GM12878 (cell line): ENCODE data around the gene NTSR1. TPM values are rescaled to one million over a fixed set of nuclear protein-coding genes. Genes with fewer than 3 reads are reported as not detected.

ENCODE experiments used
- ATAC-seq: fragments of 200-7000 bp; cut with Tn5 transposase; 3 replicates; pipeline ENCODE4 v1.9.1; 2020; ENCODE audit warnings: mild to moderate bottlenecking, moderate library complexity
- BruUV-seq: library from RNA; stranded (reverse); fragments of 400-500 nt; replicated peaks from 2 replicates; lab custom pipeline; 2021; lab: Mats Ljungman, UMichigan
- CTCF ChIA-PET: fragments of 300-600 bp; sonication (Branson Sonifier 250); formaldehyde crosslinking; extraction: SDS; loops from one replicate; lab custom pipeline; 2021; ENCODE audit warnings: inconsistent platforms; lab: Yijun Ruan, JAX
- POLR2A ChIA-PET: fragments of 350-600 bp; formaldehyde crosslinking; extraction: SDS; loops from one replicate; lab custom pipeline; 2021; ENCODE audit warnings: inconsistent platforms; lab: Charles Lee
- RAD21 ChIA-PET: fragments of 300-600 bp; sonication (Branson Sonifier 250); formaldehyde crosslinking; loops from one replicate; lab custom pipeline; 2023; ENCODE audit warnings: antibody characterized with exemption; ENCODE audit not compliant: unreplicated experiment; lab: Charles Lee
- SMC1A ChIA-PET: fragments of 300-600 bp; sonication (Branson Sonifier 250); formaldehyde crosslinking; loops from one replicate; lab custom pipeline; 2023; ENCODE audit not compliant: unreplicated experiment, uncharacterized antibody; lab: Charles Lee
- DNase-seq: peaks from one replicate; pipeline ENCODE4 v3.0.0-alpha.2; 2011; ENCODE audit warnings: low read depth, low spot score
- FAIRE-seq: peaks from 3 replicates; lab custom pipeline; 2011; peaks lifted over from hg19 to GRCh38; lab: Jason Lieb, UNC
- H2AFZ ChIP-seq: 2 replicates; pipeline ENCODE4 v1.6.0; 2011; ENCODE audit warnings: low read depth, low read length, control low read depth; ENCODE audit not compliant: control insufficient read depth
- H3K27ac ChIP-seq: 2 replicates; pipeline ENCODE4 v1.5.1; 2011; ENCODE audit warnings: control low read depth; ENCODE audit not compliant: control insufficient read depth, insufficient read depth
- H3K27me3 ChIP-seq, 2 experiments: replicated peaks in 1 of 2; 2 replicates each; pipeline versions ENCODE4 v1.6.0 to v1.6.1; 2011; ENCODE audit warnings: low read length in 1 of 2; ENCODE audit not compliant: control insufficient read depth in 2 of 2, insufficient read depth in 2 of 2
- H3K36me3 ChIP-seq, 2 experiments: 2 replicates each; pipeline ENCODE4 v1.5.1; 2011; ENCODE audit warnings: low read length in 1 of 2; ENCODE audit not compliant: control insufficient read depth in 2 of 2, insufficient read depth in 2 of 2
- H3K4me1 ChIP-seq: 2 replicates; pipeline ENCODE4 v1.6.1; 2011; ENCODE audit warnings: mild to moderate bottlenecking, low read length, moderate library complexity, mixed read lengths; ENCODE audit not compliant: control insufficient read depth, insufficient read depth
- H3K4me2 ChIP-seq: 2 replicates; pipeline ENCODE4 v1.6.0; 2011; ENCODE audit warnings: control low read depth; ENCODE audit not compliant: control insufficient read depth, insufficient read depth
- H3K4me3 ChIP-seq: fragments of 200-600 bp; sonication (generic); 2 replicates; pipeline ENCODE4 v1.5.1; 2016
- H3K79me2 ChIP-seq: 2 replicates; pipeline ENCODE4 v1.6.0; 2011; ENCODE audit warnings: low read length; ENCODE audit not compliant: control insufficient read depth, insufficient read depth
- H3K9ac ChIP-seq: 2 replicates; pipeline ENCODE4 v1.8.0; 2011; ENCODE audit warnings: low read length, control low read depth, mixed read lengths; ENCODE audit not compliant: control insufficient read depth, insufficient read depth
- H3K9me3 ChIP-seq: replicated peaks from 3 replicates; pipeline ENCODE4 v1.5.1; 2011; ENCODE audit warnings: mild to moderate bottlenecking, low read length; ENCODE audit not compliant: control insufficient read depth, insufficient read depth
- H4K20me1 ChIP-seq: 2 replicates; pipeline ENCODE4 v1.6.0; 2011; ENCODE audit not compliant: control insufficient read depth, insufficient read depth
- MYC ChIP-seq: IDR thresholded peaks from 2 replicates; pipeline ENCODE4 v1.6.1; 2011; ENCODE audit warnings: mild to moderate bottlenecking, low read length, moderate library complexity, inconsistent platforms; ENCODE audit not compliant: insufficient read depth, insufficient replicate concordance, insufficient read length, severe bottlenecking
- SIX5 ChIP-seq: IDR thresholded peaks from 2 replicates; pipeline ENCODE4 v1.6.1; 2011; ENCODE audit warnings: mild to moderate bottlenecking, low read depth, low read length, moderate library complexity; ENCODE audit not compliant: severe bottlenecking
- SMARCA5 ChIP-seq: fragments of 450-650 bp; IDR thresholded peaks from 2 replicates; pipeline ENCODE4 v1.6.1; 2017; ENCODE audit warnings: mild to moderate bottlenecking
- SPI1 ChIP-seq: IDR thresholded peaks from 2 replicates; pipeline ENCODE4 v1.6.1; 2011; ENCODE audit warnings: low read depth, mild to moderate bottlenecking, low read length, moderate library complexity, borderline replicate concordance; ENCODE audit not compliant: insufficient read depth
- STAT1 ChIP-seq: fragments of 450-650 bp; conservative IDR thresholded peaks from 2 replicates; pipeline ENCODE4 v1.6.1; 2014; ENCODE audit warnings: antibody characterized with exemption, mild to moderate bottlenecking
- WGBS: methylation state at CpG from one replicate; pipeline ENCODE4 v1.1.6; 2016; ENCODE audit warnings: low lambda C conversion rate; ENCODE audit not compliant: insufficient replicate concordance, insufficient coverage; ENCODE audit errors: missing lambda C conversion rate; 5-methylcytosine and 5-hydroxymethylcytosine counted together
- in situ Hi-C: fragments of 300-500 bp; cut with MboI; formaldehyde crosslinking; loops from 9 replicates; pipeline ENCODE4 v1.14.3; 2018; ENCODE audit warnings: mixed read lengths
- intact Hi-C: fragments of 100-400 bp; cut with micrococcal nuclease; formaldehyde crosslinking; loops from one replicate; pipeline ENCODE4 v1.14.2; 2022; ENCODE audit not compliant: unreplicated experiment
- polyA plus RNA-seq, 11 experiments: library from polyadenylated mRNA; depleted of rRNA in 4 of 11; unstranded in 6 of 11; stranded (reverse) in 5 of 11; fragments of >200 nt; fragmentation: Nextera tagmentation in 4 of 11; fragmentation: Illumina TruSeq in 1 of 11; extraction: Ambion mirVana in 4 of 11; extraction: Trizol in 1 of 11; gene quantifications; 1 replicate in 1 of 11; 2 replicates in 10 of 11; pipeline versions ENCODE4 v1.2.1 to v1.2.3, GENCODE V29; 2011 to 2016; ENCODE audit warnings: inconsistent platforms in 2 of 11, missing spikeins in 2 of 11, low read depth in 1 of 11
- total RNA-seq, 4 experiments: library from RNA; depleted of rRNA in 3 of 4; stranded (reverse); fragments of >200 nt in 3 of 4; fragmentation: Illumina TruSeq in 1 of 4; extraction: Trizol in 1 of 4; gene quantifications; 2 replicates each; pipeline versions ENCODE4 v1.2.1 to v1.2.3, GENCODE V29; 2013 to 2021
- TF ChIP-seq, protein P1 (sequence below): IDR thresholded peaks from 2 replicates; pipeline ENCODE4 v1.6.1; 2011; ENCODE audit warnings: low read depth, low read length, improper control_type of control experiment, borderline replicate concordance

Gene NTSR1
- total and polyA plus RNA-seq, 10 of the 15 experiments (the other 5 are each of a cell fraction or from before 2014, with no cell fraction given) = not detected

DNA sequence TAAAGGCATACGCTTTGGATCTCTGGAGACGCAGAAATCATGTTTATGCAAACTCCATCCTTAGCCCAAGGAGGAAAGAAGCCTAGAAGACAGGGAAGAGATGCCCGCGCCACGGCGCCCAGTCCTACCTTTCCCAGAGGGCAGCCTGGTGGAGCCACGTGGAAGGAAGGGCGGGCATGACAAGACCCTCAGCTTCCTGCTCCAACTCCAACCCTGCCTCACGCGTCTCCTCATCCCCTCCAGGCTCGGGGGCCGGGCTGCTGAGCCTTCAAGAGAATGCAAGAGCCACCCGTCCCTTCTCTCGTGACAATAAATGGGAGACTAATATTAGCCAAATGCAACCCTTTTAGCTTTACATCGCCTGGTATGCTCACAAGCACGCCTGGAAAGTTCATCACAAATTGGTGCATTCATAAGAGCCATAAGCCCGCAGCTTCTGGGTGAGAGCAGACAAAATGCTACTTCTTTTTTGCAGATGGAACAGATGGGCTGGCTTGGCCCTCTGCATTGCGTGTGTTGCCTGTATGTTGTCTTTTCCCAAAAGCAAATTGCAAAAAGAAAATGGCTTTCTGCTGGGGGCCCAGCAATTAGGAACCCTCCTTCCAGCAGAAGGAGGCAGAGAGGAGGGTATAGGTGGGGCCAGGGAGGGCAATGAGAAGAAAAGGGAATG, 8.2 kb upstream of the NTSR1 start:
- Histone ChIP-seq H3K9me3 (no peaks in the 10 kb centered on the region), H3K27ac (no peak overlapping the region), H3K27me3 (peaks cover 0 to 6% of the 10 kb centered on the region in 2 experiments; a peak in 2 of 4 replicates), H3K4me1 (no peaks in the 10 kb centered on the region), H3K4me2 (no peak overlapping the region), H2AFZ (no peak overlapping the region), H4K20me1 (no peaks in the 10 kb centered on the region), H3K36me3 (no peaks in the 10 kb centered on the region), H3K4me3 (no peak overlapping the region), H3K79me2 (no peaks in the 10 kb centered on the region), H3K9ac (no peak overlapping the region)
- BruUV-seq = no TSS peak
- ChIA-PET RAD21 (no interaction called here), POLR2A (no interaction called here), CTCF (no interaction called here), SMC1A (no interaction called here)
- DNase-seq (no peak), ATAC-seq (no peak), FAIRE-seq (no peak)
- intact Hi-C loops = no loop called here
- TF ChIP-seq, protein P1, sequence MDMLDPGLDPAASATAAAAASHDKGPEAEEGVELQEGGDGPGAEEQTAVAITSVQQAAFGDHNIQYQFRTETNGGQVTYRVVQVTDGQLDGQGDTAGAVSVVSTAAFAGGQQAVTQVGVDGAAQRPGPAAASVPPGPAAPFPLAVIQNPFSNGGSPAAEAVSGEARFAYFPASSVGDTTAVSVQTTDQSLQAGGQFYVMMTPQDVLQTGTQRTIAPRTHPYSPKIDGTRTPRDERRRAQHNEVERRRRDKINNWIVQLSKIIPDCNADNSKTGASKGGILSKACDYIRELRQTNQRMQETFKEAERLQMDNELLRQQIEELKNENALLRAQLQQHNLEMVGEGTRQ = no peak
- no peak for TF ChIP-seq STAT1
- TF ChIP-seq MYC = no peak
- no peak for TF ChIP-seq SIX5
- TF ChIP-seq SPI1 = no peak
- TF ChIP-seq SMARCA5 = no peak
- 42% methylated on average over 18 of the region's 18 CpGs for WGBS
- in situ Hi-C loops = no loop called here
